Body of pancreas (tissue), 4 donors: Measurements from ENCODE around the gene PRKAG2. TPM values are rescaled to one million over a fixed set of nuclear protein-coding genes. Genes with fewer than 3 reads are reported as not detected.

ENCODE experiments used
- ATAC-seq: fragments of 150-250 bp; one replicate; pipeline ENCODE4 v1.9.1; 2016
- DNase-seq, 4 donors: peaks; one replicate each; pipeline ENCODE4 v3.0.0-alpha.2; 2019
- H3K27ac ChIP-seq, 4 donors: fragments of 200-600 bp; sonication (generic); 1 replicate in 3 of 4; 2 replicates in 1 of 4; pipeline versions ENCODE4 v1.5.1 to v1.6.1; 2016 to 2019; ENCODE audit warnings: mild to moderate bottlenecking in 1 of 4, mixed read lengths in 1 of 4, moderate library complexity in 1 of 4
- H3K27me3 ChIP-seq, 2 donors: fragments of 200-600 bp; sonication (generic); one replicate each; pipeline ENCODE4 v1.6.0; 2016; ENCODE audit warnings: mild to moderate bottlenecking in 1 of 2
- H3K36me3 ChIP-seq, 2 donors: fragments of 200-600 bp; sonication (generic); replicated peaks in 1 of 2; 2 replicates each; pipeline ENCODE4 v1.5.1; 2016; ENCODE audit warnings: low read depth in 2 of 2; ENCODE audit not compliant: insufficient read depth in 1 of 2
- H3K4me1 ChIP-seq: fragments of 200-600 bp; sonication (generic); one replicate; pipeline ENCODE4 v1.6.0; 2016
- H3K4me3 ChIP-seq, 2 donors: fragments of 200-600 bp; sonication (generic); 1 replicate in 1 of 2; 2 replicates in 1 of 2; pipeline ENCODE4 v1.5.1; 2016 to 2019
- H3K9me3 ChIP-seq, 3 donors: fragments of 200-600 bp; sonication (generic); 1 replicate in 2 of 3; 2 replicates in 1 of 3; pipeline ENCODE4 v1.5.1; 2016
- POLR2A ChIP-seq, 3 donors: fragments of 450-650 bp; IDR thresholded peaks; one replicate each; pipeline ENCODE4 v1.6.1; 2016; ENCODE audit warnings: antibody characterized with exemption in 3 of 3, mild to moderate bottlenecking in 2 of 3
- WGBS, 2 donors: methylation state at CpG; one replicate each; pipeline ENCODE4 v1.1.5; 2017; 5-methylcytosine and 5-hydroxymethylcytosine counted together
- intact Hi-C: fragments of 100-400 bp; cut with DNase I; formaldehyde crosslinking; loops from one replicate; pipeline ENCODE4 v1.15.1; 2023
- total RNA-seq, 2 donors: library from RNA; depleted of rRNA; stranded (reverse); fragments of >200 nt; gene quantifications; one replicate each; pipeline ENCODE4 v1.1.0, GENCODE V29; 2016
- TF ChIP-seq, protein P1 (sequence below), 7 experiments: fragments of 450-650 bp in 4 of 7; fragments of 200-600 bp in 3 of 7; sonication (generic) in 3 of 7; IDR thresholded peaks; one replicate each; pipeline ENCODE4 v1.5.1; 2016 to 2019; ENCODE audit warnings: antibody characterized with exemption in 7 of 7

Gene PRKAG2
- total RNA-seq, 2 donors from 2014 or later, result 9.9 to 24.4 TPM

DNA sequence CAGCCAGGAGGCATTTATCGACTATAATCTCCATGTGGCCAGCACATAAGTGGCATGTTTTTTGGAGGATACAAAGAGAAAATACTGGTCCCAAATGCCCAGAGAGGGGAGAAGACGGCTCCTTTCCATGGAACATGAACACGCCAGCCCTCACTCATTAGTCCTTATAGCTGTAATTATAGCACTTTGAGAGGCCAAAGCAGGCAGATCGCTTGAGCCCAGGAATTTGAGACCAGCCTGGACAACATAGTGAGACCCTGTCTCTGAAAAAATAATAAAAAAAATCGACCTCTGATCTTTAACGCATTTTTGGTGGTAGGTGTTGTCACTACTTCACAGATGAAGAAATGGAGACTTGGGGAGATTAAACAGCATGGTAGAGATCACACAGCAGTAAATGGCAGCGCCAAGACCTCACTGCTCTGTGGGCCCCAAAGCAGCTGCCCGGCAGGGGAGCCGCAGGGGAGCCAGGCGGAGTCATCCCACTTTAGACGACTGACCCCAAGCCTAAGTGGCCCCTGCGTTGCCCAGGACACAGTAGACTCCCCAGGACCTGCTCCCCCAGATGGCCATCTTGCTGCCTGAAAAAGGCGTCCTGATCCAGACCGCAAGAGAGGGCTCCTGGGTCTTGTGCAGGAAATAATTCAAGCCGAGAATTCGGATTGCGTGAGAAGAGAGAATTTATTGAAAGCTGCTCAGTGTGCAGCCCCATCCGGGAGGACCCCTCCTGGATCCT is 21.2 kb upstream of the PRKAG2 start:
- Histone ChIP-seq H3K4me3 (no peak overlapping the region), H3K27ac (no peak overlapping the region), H3K9me3 (no peaks in the 10 kb centered on the region), H3K4me1 (peaks cover 16% of the 10 kb centered on the region), H3K36me3 (no peaks in the 10 kb centered on the region), H3K27me3 (no peaks in the 10 kb centered on the region)
- 86 to 87% methylated on average over 18 of the region's 18 CpGs for WGBS, 2 donors
- TF ChIP-seq, protein P1, sequence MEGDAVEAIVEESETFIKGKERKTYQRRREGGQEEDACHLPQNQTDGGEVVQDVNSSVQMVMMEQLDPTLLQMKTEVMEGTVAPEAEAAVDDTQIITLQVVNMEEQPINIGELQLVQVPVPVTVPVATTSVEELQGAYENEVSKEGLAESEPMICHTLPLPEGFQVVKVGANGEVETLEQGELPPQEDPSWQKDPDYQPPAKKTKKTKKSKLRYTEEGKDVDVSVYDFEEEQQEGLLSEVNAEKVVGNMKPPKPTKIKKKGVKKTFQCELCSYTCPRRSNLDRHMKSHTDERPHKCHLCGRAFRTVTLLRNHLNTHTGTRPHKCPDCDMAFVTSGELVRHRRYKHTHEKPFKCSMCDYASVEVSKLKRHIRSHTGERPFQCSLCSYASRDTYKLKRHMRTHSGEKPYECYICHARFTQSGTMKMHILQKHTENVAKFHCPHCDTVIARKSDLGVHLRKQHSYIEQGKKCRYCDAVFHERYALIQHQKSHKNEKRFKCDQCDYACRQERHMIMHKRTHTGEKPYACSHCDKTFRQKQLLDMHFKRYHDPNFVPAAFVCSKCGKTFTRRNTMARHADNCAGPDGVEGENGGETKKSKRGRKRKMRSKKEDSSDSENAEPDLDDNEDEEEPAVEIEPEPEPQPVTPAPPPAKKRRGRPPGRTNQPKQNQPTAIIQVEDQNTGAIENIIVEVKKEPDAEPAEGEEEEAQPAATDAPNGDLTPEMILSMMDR (IDR thresholded peaks at IDR 0.05), result no peak
- TF ChIP-seq POLR2A (IDR thresholded peaks at IDR 0.05), result no peak
- intact Hi-C loops, result no loop called here
- ATAC-seq (no peak), DNase-seq (no peak)

DNA sequence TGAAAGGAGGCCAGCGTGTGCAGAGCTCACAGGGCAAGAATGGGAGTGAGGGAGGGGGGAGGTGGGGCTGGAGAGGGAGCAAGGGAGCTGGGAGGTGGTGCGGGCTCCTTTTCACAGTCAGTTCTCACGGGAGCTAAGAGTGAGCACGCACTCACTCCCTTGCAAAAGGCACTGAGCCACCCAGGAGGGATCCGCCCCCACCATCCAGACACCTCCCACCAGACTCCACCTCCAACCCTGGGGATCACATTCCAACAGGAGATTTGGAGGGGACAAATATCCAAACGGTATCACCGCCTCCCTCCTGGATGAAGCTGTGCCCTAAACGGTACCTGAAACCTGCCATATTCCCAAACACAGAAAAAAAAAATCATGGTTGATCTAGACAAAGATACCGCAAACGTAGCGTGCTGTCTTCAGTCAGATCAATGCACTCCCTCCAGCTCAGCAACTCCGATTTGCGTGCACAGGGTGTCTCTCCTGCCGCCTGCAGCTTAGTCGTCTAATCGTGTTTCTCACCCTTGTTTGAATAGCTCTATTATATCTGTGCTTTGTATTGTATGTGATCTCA is 20.3 kb upstream of the PRKAG2 start:
- H3K9me3 ChIP-seq, result no peaks in the 10 kb centered on the region
- H3K27ac ChIP-seq, result peak overlapping the region in 3 of 4 donors; percentile 27 to 61 (median 48)
- intact Hi-C loops, result no loop called here
- WGBS, 2 donors, result 15% methylated on average over 16 of the region's 16 CpGs
- H3K4me1 ChIP-seq, result peaks cover 16% of the 10 kb centered on the region
- H3K4me3 ChIP-seq, result no peak overlapping the region
- no peaks in the 10 kb centered on the region for H3K36me3 ChIP-seq
- no peaks in the 10 kb centered on the region for H3K27me3 ChIP-seq
- peak in 2 of 3 donors; percentile 9 to 13 for TF ChIP-seq POLR2A (IDR thresholded peaks at IDR 0.05)
- TF ChIP-seq, protein P1 (IDR thresholded peaks at IDR 0.05), result peak in 2 of 7 experiments; percentile 13 to 21
- DNase-seq, result peak; percentile 47 to 63 (median 54)
- ATAC-seq, result peak; percentile 74

DNA sequence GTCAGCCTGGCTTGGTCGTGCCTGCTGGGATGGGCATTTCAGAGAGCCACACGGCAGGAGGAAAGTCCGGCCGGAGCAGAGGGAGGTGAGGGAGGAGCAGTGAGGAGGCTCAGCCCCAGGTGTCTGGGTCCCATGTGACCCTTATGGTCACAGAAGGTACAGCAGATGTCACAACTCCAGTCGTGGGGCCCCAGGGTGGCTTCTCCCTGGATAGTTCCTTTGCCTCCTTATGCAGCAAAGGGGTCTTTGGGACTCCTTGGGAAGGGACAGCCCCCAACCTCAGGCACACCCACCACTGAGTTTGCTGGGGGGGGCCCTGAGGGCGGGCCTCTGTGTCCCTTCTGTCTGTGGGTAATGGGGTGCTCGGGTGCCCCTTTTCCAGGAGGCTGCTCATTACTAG is 19.6 kb upstream of the PRKAG2 start:
- H3K27ac ChIP-seq, result no peak overlapping the region
- WGBS, 2 donors, result 75 to 79% methylated on average over 7 of the region's 7 CpGs
- H3K9me3 ChIP-seq, result no peaks in the 10 kb centered on the region
- H3K4me1 ChIP-seq, result peaks cover 16% of the 10 kb centered on the region
- no peak overlapping the region for H3K4me3 ChIP-seq
- TF ChIP-seq POLR2A (IDR thresholded peaks at IDR 0.05), result no peak
- TF ChIP-seq, protein P1 (IDR thresholded peaks at IDR 0.05), result no peak
- intact Hi-C loops, result no loop called here
- DNase-seq (no peak), ATAC-seq (no peak)
- H3K36me3 ChIP-seq, result no peaks in the 10 kb centered on the region
- no peaks in the 10 kb centered on the region for H3K27me3 ChIP-seq

DNA sequence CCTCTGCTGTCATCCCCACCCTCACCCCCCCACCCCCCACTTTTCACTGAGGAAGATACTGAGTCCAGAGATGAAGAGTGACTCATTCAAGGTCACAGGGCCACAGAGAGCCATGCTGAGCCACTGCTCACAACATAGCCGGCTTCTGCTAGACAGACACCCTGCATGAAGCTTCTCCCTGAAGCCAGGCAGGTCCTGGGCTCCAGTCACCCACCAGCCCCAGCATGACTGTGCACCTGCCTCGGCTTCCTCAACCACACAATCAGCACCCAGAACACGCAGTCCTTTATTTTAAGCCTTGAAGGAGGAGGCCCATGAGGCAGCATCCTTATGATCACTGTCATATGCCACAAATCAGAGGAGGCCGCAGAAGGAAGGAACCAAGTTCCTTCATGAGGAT is 19.2 kb upstream of the PRKAG2 start:
- DNase-seq (no peak), ATAC-seq (no peak)
- 83 to 89% methylated on average over 4 of the region's 4 CpGs for WGBS, 2 donors
- Histone ChIP-seq H3K27ac (no peak overlapping the region), H3K36me3 (no peaks in the 10 kb centered on the region), H3K4me3 (no peak overlapping the region), H3K9me3 (no peaks in the 10 kb centered on the region), H3K4me1 (peaks cover 16% of the 10 kb centered on the region), H3K27me3 (no peaks in the 10 kb centered on the region)
- TF ChIP-seq POLR2A (IDR thresholded peaks at IDR 0.05), result no peak
- TF ChIP-seq, protein P1 (IDR thresholded peaks at IDR 0.05), result no peak
- intact Hi-C loops, result no loop called here
